Caco-2 (cell line): Measurements from ENCODE around the gene PCSK9. TPM values are rescaled to one million over a fixed set of nuclear protein-coding genes. Genes with fewer than 3 reads are reported as not detected.

Experiments used
- BruUV-seq: library from RNA; stranded (reverse); fragments of 400-500 nt; replicated peaks from 2 replicates; lab custom pipeline; 2021; lab: Mats Ljungman, UMichigan
- CTCF ChIA-PET: fragments of 300-600 bp; sonication (Branson Sonifier 250); formaldehyde crosslinking; loops from one replicate; lab custom pipeline; 2022; ENCODE audit warnings: antibody characterized with exemption; lab: Charles Lee
- POLR2A ChIA-PET: fragments of 300-600 bp; sonication (Branson Sonifier 250); formaldehyde crosslinking; loops from one replicate; lab custom pipeline; 2022; ENCODE audit warnings: antibody characterized with exemption; lab: Charles Lee
- DNase-seq, 2 experiments: peaks; one replicate each; pipeline versions ENCODE4 v3.0.0 to v3.0.0-alpha.2; 2020 to 2022
- H3K27me3 ChIP-seq: replicated peaks from 2 replicates; pipeline ENCODE4 v1.6.0; 2011; ENCODE audit warnings: low read length; ENCODE audit not compliant: control insufficient read depth, insufficient read depth
- H3K36me3 ChIP-seq: 2 replicates; pipeline ENCODE4 v1.5.1; 2011; ENCODE audit warnings: low read length; ENCODE audit not compliant: control insufficient read depth, insufficient read depth
- H3K4me1 ChIP-seq: fragments of 250-450 bp; sonication (Bioruptor Pico); 2 replicates; pipeline ENCODE4 v1.5.1; 2020; ENCODE audit warnings: mild to moderate bottlenecking
- H3K4me3 ChIP-seq: 2 replicates; pipeline ENCODE4 v1.5.1; 2011; ENCODE audit warnings: low read depth, mild to moderate bottlenecking, control low read depth, low read length
- H3K9me3 ChIP-seq: fragments of 250-450 bp; sonication (Bioruptor Pico); 2 replicates; pipeline ENCODE4 v1.5.1; 2020; ENCODE audit warnings: mild to moderate bottlenecking, moderate library complexity
- H3K27ac Mint-ChIP-seq: one replicate; pipeline ENCODE4 v1.8.0; 2022; ENCODE audit warnings: mixed read lengths; ENCODE audit not compliant: unreplicated experiment
- H3K27me3 Mint-ChIP-seq: one replicate; pipeline ENCODE4 v1.8.0; 2022; ENCODE audit warnings: mixed read lengths; ENCODE audit not compliant: insufficient read depth, unreplicated experiment
- H3K36me3 Mint-ChIP-seq: one replicate; pipeline ENCODE4 v1.8.0; 2022; ENCODE audit warnings: mild to moderate bottlenecking, mixed read lengths; ENCODE audit not compliant: insufficient read depth, unreplicated experiment
- H3K4me1 Mint-ChIP-seq: one replicate; pipeline ENCODE4 v1.8.0; 2022; ENCODE audit warnings: low read depth, mixed read lengths; ENCODE audit not compliant: unreplicated experiment
- H3K4me3 Mint-ChIP-seq: one replicate; pipeline ENCODE4 v1.8.0; 2022; ENCODE audit warnings: mild to moderate bottlenecking, moderate library complexity, mixed read lengths; ENCODE audit not compliant: unreplicated experiment
- H3K9me3 Mint-ChIP-seq: one replicate; pipeline ENCODE4 v1.8.0; 2022; ENCODE audit warnings: mixed read lengths; ENCODE audit not compliant: unreplicated experiment
- CTCF ChIP-seq, 2 experiments: fragments of 200-600 bp in 1 of 2; IDR thresholded peaks; 1 replicate in 1 of 2; 2 replicates in 1 of 2; pipeline versions ENCODE4 v1.5.1 to v1.8.0; 2011 to 2022; ENCODE audit warnings: antibody characterized with exemption in 1 of 2, control low read depth in 1 of 2, inconsistent platforms in 1 of 2, low read depth in 1 of 2, low read length in 1 of 2, mild to moderate bottlenecking in 1 of 2, moderate library complexity in 1 of 2; ENCODE audit not compliant: insufficient read depth in 1 of 2, severe bottlenecking in 1 of 2, unreplicated experiment in 1 of 2
- intact Hi-C: fragments of 100-400 bp; cut with micrococcal nuclease; formaldehyde crosslinking; loops from one replicate; pipeline ENCODE4 v1.10.0; 2022; ENCODE audit not compliant: unreplicated experiment
- total RNA-seq: library from RNA; stranded (reverse); gene quantifications from 2 replicates; pipeline ENCODE4 v1.2.3, GENCODE V29; 2022

The PCSK9 gene
- total RNA-seq, 1 experiment from 2014 or later = 29.4 TPM

GRCh38 chr1:55057270-55057955 is 18.1 kb downstream of the PCSK9 start:
- no peak for TF ChIP-seq CTCF (IDR thresholded peaks at IDR 0.05; ENCODE audit: insufficient read depth in 1 of 2, low read depth in 1 of 2, low read length in 1 of 2, severe bottlenecking in 1 of 2, unreplicated experiment in 1 of 2)
- Histone ChIP-seq H3K4me1 (no peaks in the 10 kb centered on the region), H3K27me3 (no peaks in the 10 kb centered on the region), H3K36me3 (no peaks in the 10 kb centered on the region; the same call in none of the 2 replicates), H3K9me3 (no peaks in the 10 kb centered on the region), H3K4me3 (no peak overlapping the region)
- BruUV-seq = no TSS peak
- ChIA-PET CTCF (no interaction called here), POLR2A (no interaction called here)
- Mint-ChIP-seq H3K9me3 (no peaks in the 10 kb centered on the region), H3K27ac (no peak overlapping the region), H3K4me3 (no peak overlapping the region), H3K36me3 (peaks cover 32% of the 10 kb centered on the region), H3K27me3 (no peaks in the 10 kb centered on the region), H3K4me1 (no peaks in the 10 kb centered on the region)
- DNase-seq = peak in 1 of 2 experiments; percentile 12
- intact Hi-C loops = no loop called here

GRCh38 chr1:55057956-55058298 is 18.6 kb downstream of the PCSK9 start:
- H3K36me3 Mint-ChIP-seq = peaks cover 32% of the 10 kb centered on the region
- ChIA-PET POLR2A (no interaction called here), CTCF (no interaction called here)
- no peaks in the 10 kb centered on the region for H3K9me3 Mint-ChIP-seq
- no peaks in the 10 kb centered on the region for H3K27me3 ChIP-seq
- no peak overlapping the region for H3K4me3 ChIP-seq
- intact Hi-C loops = no loop called here
- DNase-seq = peak in 1 of 2 experiments; percentile 7
- no peak overlapping the region for H3K4me3 Mint-ChIP-seq
- H3K36me3 ChIP-seq = no peaks in the 10 kb centered on the region; the same call in 1 of the 2 replicates
- BruUV-seq = no TSS peak
- H3K4me1 Mint-ChIP-seq = no peaks in the 10 kb centered on the region
- no peak overlapping the region for H3K27ac Mint-ChIP-seq
- TF ChIP-seq CTCF (IDR thresholded peaks at IDR 0.05; ENCODE audit: insufficient read depth in 1 of 2, low read depth in 1 of 2, low read length in 1 of 2, severe bottlenecking in 1 of 2, unreplicated experiment in 1 of 2) = no peak
- H3K4me1 ChIP-seq = no peaks in the 10 kb centered on the region
- no peaks in the 10 kb centered on the region for H3K27me3 Mint-ChIP-seq
- H3K9me3 ChIP-seq = no peaks in the 10 kb centered on the region

GRCh38 chr1:55059302-55060132 is 20.2 kb downstream of the PCSK9 start:
- H3K4me3 ChIP-seq = no peak overlapping the region
- H3K36me3 Mint-ChIP-seq = peaks cover 42% of the 10 kb centered on the region
- BruUV-seq = no TSS peak
- no peaks in the 10 kb centered on the region for H3K27me3 Mint-ChIP-seq
- H3K4me3 Mint-ChIP-seq = no peak overlapping the region
- H3K27me3 ChIP-seq = no peaks in the 10 kb centered on the region
- no peaks in the 10 kb centered on the region for H3K9me3 ChIP-seq
- intact Hi-C loops = no loop called here
- no peaks in the 10 kb centered on the region; the same call in 1 of the 2 replicates for H3K36me3 ChIP-seq
- no peaks in the 10 kb centered on the region for H3K4me1 ChIP-seq
- ChIA-PET POLR2A (no interaction called here), CTCF (no interaction called here)
- no peaks in the 10 kb centered on the region for H3K9me3 Mint-ChIP-seq
- peak in 1 of 2 experiments; percentile 24 for DNase-seq
- TF ChIP-seq CTCF (IDR thresholded peaks at IDR 0.05; ENCODE audit: insufficient read depth in 1 of 2, low read depth in 1 of 2, low read length in 1 of 2, severe bottlenecking in 1 of 2, unreplicated experiment in 1 of 2) = no peak
- no peak overlapping the region for H3K27ac Mint-ChIP-seq
- H3K4me1 Mint-ChIP-seq = no peaks in the 10 kb centered on the region
